Sigmoid colon (tissue), 4 donors: ENCODE measurements around the gene FAM168B.

Experiments used
- CTCF ChIP-seq, 4 experiments: fragments of 450-650 bp in 3 of 4; fragments of 200-600 bp in 1 of 4; IDR thresholded peaks; one replicate each; pipeline ENCODE4 v1.5.1; 2016 to 2019; ENCODE audit warnings: antibody characterized with exemption in 4 of 4, mild to moderate bottlenecking in 3 of 4, moderate library complexity in 2 of 4
- EP300 ChIP-seq, 4 donors: sonication (generic); formaldehyde crosslinking; IDR thresholded peaks; one replicate each; pipeline ENCODE4 v1.6.1; 2017; ENCODE audit warnings: antibody characterized with exemption in 4 of 4
- POLR2A ChIP-seq, 2 donors: fragments of 450-650 bp; IDR thresholded peaks; one replicate each; pipeline ENCODE4 v1.6.1; 2016; ENCODE audit warnings: antibody characterized with exemption in 2 of 2, mild to moderate bottlenecking in 2 of 2, moderate library complexity in 2 of 2
- POLR2AphosphoS5 ChIP-seq, 4 donors: sonication (generic); formaldehyde crosslinking; IDR thresholded peaks; one replicate each; pipeline ENCODE4 v1.6.1; 2017; ENCODE audit warnings: antibody characterized with exemption in 4 of 4

GRCh38 chr2:131127981-131128380 is 34.7 kb upstream of the FAM168B start:
- no peak for TF ChIP-seq POLR2A (IDR thresholded peaks at IDR 0.05)
- no peak for TF ChIP-seq CTCF (IDR thresholded peaks at IDR 0.05)
- TF ChIP-seq POLR2AphosphoS5 (IDR thresholded peaks at IDR 0.05): no peak
- TF ChIP-seq EP300 (IDR thresholded peaks at IDR 0.05): no peak
